Ovary (tissue), 9 donors: ENCODE data around the gene GRID2IP. TPM values are rescaled to one million over a fixed set of nuclear protein-coding genes. Genes with fewer than 3 reads are reported as not detected.
"Not testable (repeated sequence)": the region's sequence is repeated elsewhere in the genome, so short reads cannot be mapped to it uniquely, and the experiment has no call there.

Source experiments
- DNase-seq, 5 donors: peaks; one replicate each; pipeline ENCODE4 v3.0.0-alpha.2; 2019 to 2020
- H3K27ac ChIP-seq, 2 donors: fragments of 200-600 bp; one replicate each; pipeline versions ENCODE4 v1.5.1 to v1.8.0; 2019 to 2022
- H3K27me3 ChIP-seq: fragments of 200-600 bp; one replicate; pipeline ENCODE4 v1.8.0; 2022
- H3K36me3 ChIP-seq: fragments of 200-600 bp; sonication (generic); one replicate; pipeline ENCODE4 v1.5.1; 2019
- H3K4me1 ChIP-seq: one replicate; pipeline ENCODE4 v1.8.1; 2013; ENCODE audit warnings: mild to moderate bottlenecking, moderate library complexity; ENCODE audit not compliant: insufficient read depth
- H3K4me3 ChIP-seq: fragments of 200-600 bp; sonication (generic); one replicate; pipeline ENCODE4 v1.5.1; 2017
- H3K9me3 ChIP-seq, 2 donors: fragments of 200-600 bp in 1 of 2; sonication (generic) in 1 of 2; one replicate each; pipeline versions ENCODE4 v1.5.1 to v1.8.1; 2013 to 2019; ENCODE audit warnings: mild to moderate bottlenecking in 1 of 2, moderate library complexity in 1 of 2
- EP300 ChIP-seq: sonication (generic); formaldehyde crosslinking; IDR thresholded peaks from one replicate; pipeline ENCODE4 v1.6.1; 2017; ENCODE audit warnings: antibody characterized with exemption
- POLR2A ChIP-seq: fragments of 450-650 bp; IDR thresholded peaks from one replicate; pipeline ENCODE4 v1.6.1; 2017; ENCODE audit warnings: antibody characterized with exemption, mild to moderate bottlenecking, moderate library complexity
- WGBS, 3 donors: extraction: QIAGEN DNeasy Blood & Tissue Kit in 1 of 3; methylation state at CpG; one replicate each; pipeline versions ENCODE4 v1.1.5 to v1.1.7; 2013 to 2017; 5-methylcytosine and 5-hydroxymethylcytosine counted together
- intact Hi-C, 4 donors: fragments of 100-400 bp; cut with DNase I; formaldehyde crosslinking; loops; one replicate each; pipeline versions ENCODE4 v1.11.0 to v1.15.1; 2022 to 2023
- polyA plus RNA-seq, 2 donors: library from polyadenylated mRNA; stranded (reverse); fragments of 200-250 nt in 1 of 2; fragments of 350-450 nt in 1 of 2; fragmentation: Illumina TruSeq in 1 of 2; extraction: RNeasy Lipid Tissue Mini Kit (QIAGEN cat#74804) in 1 of 2; gene quantifications; one replicate each; pipeline ENCODE4 v1.2.3, GENCODE V29; 2013 to 2014
- total RNA-seq, 7 donors: library from RNA; depleted of rRNA in 2 of 7; stranded (reverse); fragments of >200 nt in 2 of 7; fragmentation: NEBNext Ultra II Directional in 3 of 7; extraction: Animal tissue kit (Norgen Biotek cat#: 25700) in 3 of 7; gene quantifications; one replicate each; pipeline versions ENCODE4 v1.1.0 to v1.2.4, GENCODE V29; 2016 to 2023
- TF ChIP-seq, protein P1 (sequence below), 3 donors: fragments of 450-650 bp in 2 of 3; fragments of 200-600 bp in 1 of 3; IDR thresholded peaks; one replicate each; pipeline versions ENCODE4 v1.5.1 to v1.8.0; 2016 to 2022; ENCODE audit warnings: antibody characterized with exemption in 3 of 3, mild to moderate bottlenecking in 1 of 3
- donor health status: DM: no; HTN: no; CAD: no; lungs with moderate emphysema.
- donor health status: DM: no; HTN: no; CAD: no.
- donor health status: Bipolar disorder and iron deficiency.
- donor health status: DM: yes; HTN: yes; CAD: no.
- donor health status: DM: no; HTN: no; CAD: no.
- donor health status: DM: yes; HTN: yes; CAD: no.

The GRID2IP gene
- total and polyA plus RNA-seq, 9 donors, result 0.07 to 0.51 (median 0.39) TPM; not detected in 1

DNA sequence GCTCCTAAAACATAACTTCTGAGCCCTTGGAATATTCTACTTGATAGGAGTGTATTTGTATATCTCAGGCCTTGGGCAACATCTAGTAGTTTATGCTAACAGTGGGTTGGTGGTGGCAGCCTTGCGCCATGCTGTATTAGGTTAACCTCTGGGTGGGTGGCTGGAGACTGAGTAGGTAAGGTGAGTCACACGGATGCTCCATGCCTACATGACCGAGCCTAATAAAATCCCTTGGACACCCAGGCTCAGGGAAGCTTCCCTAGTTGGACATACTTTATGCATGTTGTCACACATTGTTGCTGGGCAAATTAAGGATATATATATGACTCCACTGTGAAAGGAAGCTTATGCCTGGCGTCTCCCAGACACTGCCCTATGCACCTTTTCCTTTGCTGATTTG is 97.5 kb downstream of the GRID2IP start:
- Histone ChIP-seq H3K4me1 (no peaks in the 10 kb centered on the region), H3K36me3 (no peaks in the 10 kb centered on the region), H3K9me3 (no peaks in the 10 kb centered on the region), H3K27ac (no peak overlapping the region), H3K4me3 (no peak overlapping the region), H3K27me3 (no peaks in the 10 kb centered on the region)
- no peak for DNase-seq
- TF ChIP-seq, protein P1, sequence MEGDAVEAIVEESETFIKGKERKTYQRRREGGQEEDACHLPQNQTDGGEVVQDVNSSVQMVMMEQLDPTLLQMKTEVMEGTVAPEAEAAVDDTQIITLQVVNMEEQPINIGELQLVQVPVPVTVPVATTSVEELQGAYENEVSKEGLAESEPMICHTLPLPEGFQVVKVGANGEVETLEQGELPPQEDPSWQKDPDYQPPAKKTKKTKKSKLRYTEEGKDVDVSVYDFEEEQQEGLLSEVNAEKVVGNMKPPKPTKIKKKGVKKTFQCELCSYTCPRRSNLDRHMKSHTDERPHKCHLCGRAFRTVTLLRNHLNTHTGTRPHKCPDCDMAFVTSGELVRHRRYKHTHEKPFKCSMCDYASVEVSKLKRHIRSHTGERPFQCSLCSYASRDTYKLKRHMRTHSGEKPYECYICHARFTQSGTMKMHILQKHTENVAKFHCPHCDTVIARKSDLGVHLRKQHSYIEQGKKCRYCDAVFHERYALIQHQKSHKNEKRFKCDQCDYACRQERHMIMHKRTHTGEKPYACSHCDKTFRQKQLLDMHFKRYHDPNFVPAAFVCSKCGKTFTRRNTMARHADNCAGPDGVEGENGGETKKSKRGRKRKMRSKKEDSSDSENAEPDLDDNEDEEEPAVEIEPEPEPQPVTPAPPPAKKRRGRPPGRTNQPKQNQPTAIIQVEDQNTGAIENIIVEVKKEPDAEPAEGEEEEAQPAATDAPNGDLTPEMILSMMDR (IDR thresholded peaks at IDR 0.05), result no peak
- TF ChIP-seq POLR2A (no peak), EP300 (no peak)
- intact Hi-C loops, result no loop called here
- WGBS, 3 donors, result 63 to 75% (median 71%) methylated on average over 4 of the region's 4 CpGs

GRCh38 chr7:6451224-6451705 is 100.0 kb downstream of the GRID2IP start:
- Histone ChIP-seq H3K4me1 (peaks cover 8% of the 10 kb centered on the region), H3K9me3 (no peaks in the 10 kb centered on the region), H3K36me3 (no peaks in the 10 kb centered on the region), H3K27me3 (no peaks in the 10 kb centered on the region), H3K27ac (no peak overlapping the region), H3K4me3 (no peak overlapping the region)
- intact Hi-C loops, result no loop called here
- TF ChIP-seq, protein P1 (IDR thresholded peaks at IDR 0.05), result no peak
- TF ChIP-seq POLR2A (no peak), EP300 (no peak)
- 89 to 91% (median 89%) methylated on average over 6 of the region's 6 CpGs for WGBS, 3 donors
- DNase-seq, result no peak

DNA sequence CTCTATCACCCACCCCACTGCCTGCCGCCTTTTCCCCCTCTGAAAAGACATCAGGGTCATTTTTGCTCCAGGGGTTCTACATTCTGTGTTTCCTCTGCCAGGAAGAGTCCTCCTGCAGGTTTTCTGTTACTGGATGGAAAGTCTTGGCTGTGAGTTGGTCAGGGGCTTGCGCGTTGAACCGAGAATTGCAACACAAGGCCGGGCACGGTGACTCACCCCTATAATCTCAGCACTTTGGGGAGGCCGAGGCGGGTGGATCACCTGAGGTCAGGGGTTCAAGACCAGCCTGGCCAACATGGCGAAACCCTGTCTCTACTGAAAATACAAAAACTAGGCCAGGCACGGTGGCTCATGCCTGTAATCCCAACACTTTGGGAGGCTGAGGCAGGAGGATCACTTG is 100.7 kb downstream of the GRID2IP start:
- intact Hi-C loops, H3K36me3 ChIP-seq, H3K9me3 ChIP-seq, H3K27me3 ChIP-seq, H3K4me3 ChIP-seq, H3K27ac ChIP-seq, H3K4me1 ChIP-seq: not testable (repeated sequence)
- 84 to 90% (median 88%) methylated on average over 10 of the region's 10 CpGs for WGBS, 3 donors
- peak in 1 of 5 donors; percentile 35 for DNase-seq

DNA sequence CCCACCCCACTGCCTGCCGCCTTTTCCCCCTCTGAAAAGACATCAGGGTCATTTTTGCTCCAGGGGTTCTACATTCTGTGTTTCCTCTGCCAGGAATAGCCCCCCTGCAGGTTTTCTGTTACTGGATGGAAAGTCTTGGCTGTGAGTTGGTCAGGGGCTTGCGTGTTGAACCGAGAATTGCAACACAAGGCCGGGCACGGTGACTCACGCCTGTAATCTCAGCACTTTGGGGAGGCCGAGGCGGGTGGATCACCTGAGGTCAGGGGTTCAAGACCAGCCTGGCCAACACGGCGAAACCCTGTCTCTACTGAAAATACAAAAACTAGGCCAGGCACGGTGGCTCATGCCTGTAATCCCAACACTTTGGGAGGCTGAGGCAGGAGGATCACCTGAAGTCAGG is 101.4 kb downstream of the GRID2IP start:
- H3K4me3 ChIP-seq, H3K4me1 ChIP-seq, H3K27me3 ChIP-seq, H3K9me3 ChIP-seq, H3K27ac ChIP-seq, intact Hi-C loops, H3K36me3 ChIP-seq: not testable (repeated sequence)
- 70 to 79% (median 76%) methylated on average over 10 to 11 of the region's 11 CpGs for WGBS, 3 donors
- peak in 3 of 5 donors; percentile 41 to 62 (median 45) for DNase-seq

GRCh38 chr7:6448943-6449543 is 102.2 kb downstream of the GRID2IP start:
- Histone ChIP-seq H3K4me3 (no peak overlapping the region), H3K27me3 (no peaks in the 10 kb centered on the region), H3K27ac (peak overlapping the region; percentile 2 to 72), H3K4me1 (peaks cover 8% of the 10 kb centered on the region), H3K36me3 (no peaks in the 10 kb centered on the region), H3K9me3 (no peaks in the 10 kb centered on the region)
- WGBS, 3 donors, result 85 to 88% (median 88%) methylated on average over 16 of the region's 16 CpGs
- no peak for TF ChIP-seq EP300
- DNase-seq, result peak in 3 of 5 donors; percentile 32 to 45 (median 37)
- intact Hi-C loops, result no loop called here

DNA sequence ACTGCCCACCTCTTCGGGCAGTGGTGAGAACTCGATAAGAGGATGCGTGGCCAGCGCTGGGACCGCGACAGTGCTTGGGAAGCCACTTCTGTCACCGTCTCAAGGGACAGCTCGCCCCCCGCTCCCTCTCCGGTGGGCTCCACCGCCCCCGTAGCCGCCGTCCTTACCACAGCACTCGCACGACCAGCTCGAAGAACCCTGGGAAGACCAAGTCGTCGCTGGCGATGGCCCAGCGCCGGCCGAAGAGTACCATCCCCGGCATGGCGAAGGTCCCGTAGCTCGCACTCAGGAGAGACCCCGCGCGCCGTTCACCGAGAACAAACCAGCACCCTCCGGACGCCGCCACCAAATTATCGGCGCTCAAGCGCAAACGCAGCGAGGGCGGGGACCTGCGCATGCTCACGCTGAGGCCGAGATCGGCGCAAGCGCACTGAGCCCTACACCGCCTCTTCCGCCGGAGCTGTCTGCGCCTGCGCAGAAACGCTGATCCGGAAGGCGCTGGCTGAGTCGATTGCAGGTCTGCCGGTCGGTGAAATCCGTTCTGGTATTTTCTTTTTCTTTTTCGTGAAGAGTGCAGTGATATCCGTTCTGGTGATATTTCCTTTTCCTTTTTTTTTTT is 103.6 kb downstream of the GRID2IP start, which contains the start of gene DAGLB:
Gene DAGLB (minus strand): TSS at position 374 of the 619 bp plus-strand sequence. CDS start 112 bp downstream, at position 262.
- Histone ChIP-seq H3K27me3 (no peaks in the 10 kb centered on the region), H3K4me3 (peak within 1 kb of the TSS; percentile 100), H3K27ac (peak within 1 kb of the TSS; percentile 72 to 81), H3K4me1 (peaks cover 8% of the 10 kb centered on the region), H3K9me3 (no peaks in the 10 kb centered on the region), H3K36me3 (no peaks in the 10 kb centered on the region)
- intact Hi-C loops, result no loop called here
- 0% methylated on average over 54 to 61 of the region's 61 CpGs for WGBS, 3 donors
- TF ChIP-seq POLR2A (peak; percentile 59), EP300 (no peak)
- TF ChIP-seq, protein P1 (IDR thresholded peaks at IDR 0.05), result no peak
- peak; percentile 93 to 98 (median 96) for DNase-seq
